CD4-positive, alpha-beta T cell (primary cell): ENCODE measurements around the gene VSIG2. TPM values are rescaled to one million over a fixed set of nuclear protein-coding genes. Genes with fewer than 3 reads are reported as not detected.
"Not testable (repeated sequence)": the region's sequence is repeated elsewhere in the genome, so short reads cannot be mapped to it uniquely, and the experiment has no call there.

Experiments
- ATAC-seq: fragments of 200-7000 bp; cut with Tn5 transposase; one replicate; pipeline ENCODE4 v1.10.0; 2022; ENCODE audit warnings: mild to moderate bottlenecking; ENCODE audit not compliant: poor library complexity
- CTCF ChIA-PET: fragments of 350-600 bp; sonication (Branson Sonifier 250); formaldehyde crosslinking; loops from one replicate; lab custom pipeline; 2021; ENCODE audit warnings: antibody characterized with exemption, inconsistent platforms; lab: Charles Lee
- POLR2A ChIA-PET: fragments of 350-600 bp; sonication (Branson Sonifier 250); formaldehyde crosslinking; loops from one replicate; lab custom pipeline; 2021; ENCODE audit warnings: antibody characterized with exemption, inconsistent platforms; lab: Charles Lee
- DNase-seq, 14 experiments: peaks; one replicate each; pipeline ENCODE4 v3.0.0-alpha.2; 2013 to 2020; ENCODE audit warnings: mixed read lengths in 2 of 14
- H3K27ac ChIP-seq, 2 donors: one replicate each; pipeline versions ENCODE4 v1.5.1 to v1.7.0; 2013; ENCODE audit warnings: low read length in 2 of 2, low read depth in 1 of 2, mild to moderate bottlenecking in 1 of 2
- H3K27me3 ChIP-seq, 2 experiments: 1 replicate in 1 of 2; 2 replicates in 1 of 2; pipeline versions ENCODE4 v1.6.1 to v1.7.0; 2013; ENCODE audit warnings: low read length in 2 of 2, control low read depth in 1 of 2, mild to moderate bottlenecking in 1 of 2, moderate library complexity in 1 of 2; ENCODE audit not compliant: insufficient read depth in 2 of 2, control insufficient read depth in 1 of 2
- H3K36me3 ChIP-seq: one replicate; pipeline ENCODE4 v1.6.1; 2013; ENCODE audit warnings: low read length, control low read depth; ENCODE audit not compliant: insufficient read depth
- H3K4me1 ChIP-seq: one replicate; pipeline ENCODE4 v1.6.1; 2013; ENCODE audit warnings: low read length, control low read depth; ENCODE audit not compliant: insufficient read depth
- H3K4me3 ChIP-seq: one replicate; pipeline ENCODE4 v1.5.1; 2013; ENCODE audit warnings: mild to moderate bottlenecking, low read length, moderate library complexity
- H3K9me3 ChIP-seq, 2 experiments: 1 replicate in 1 of 2; 2 replicates in 1 of 2; pipeline versions ENCODE4 v1.6.1 to v1.7.0; 2013; ENCODE audit warnings: low read length in 2 of 2, mild to moderate bottlenecking in 2 of 2, control low read depth in 1 of 2, moderate library complexity in 1 of 2; ENCODE audit not compliant: control insufficient read depth in 1 of 2, insufficient read depth in 1 of 2
- H3K27ac Mint-ChIP-seq: one replicate; pipeline ENCODE4 v1.8.0; 2020; ENCODE audit warnings: mixed read lengths
- H3K27me3 Mint-ChIP-seq: one replicate; pipeline ENCODE4 v1.8.0; 2021; ENCODE audit warnings: mixed read lengths
- H3K36me3 Mint-ChIP-seq: one replicate; pipeline ENCODE4 v1.8.0; 2021; ENCODE audit warnings: low read depth, mixed read lengths
- H3K4me1 Mint-ChIP-seq: one replicate; pipeline ENCODE4 v1.8.0; 2021; ENCODE audit warnings: low read depth, mixed read lengths
- H3K4me3 Mint-ChIP-seq: one replicate; pipeline ENCODE4 v1.8.0; 2020; ENCODE audit warnings: mild to moderate bottlenecking, mixed read lengths
- H3K9me3 Mint-ChIP-seq: one replicate; pipeline ENCODE4 v1.8.0; 2020; ENCODE audit warnings: mixed read lengths
- CTCF ChIP-seq: fragments of 200-600 bp; IDR thresholded peaks from one replicate; pipeline ENCODE4 v1.8.0; 2022; ENCODE audit warnings: antibody characterized with exemption, mild to moderate bottlenecking
- intact Hi-C, 2 experiments: fragments of 100-400 bp; cut with DNase I in 1 of 2; cut with micrococcal nuclease in 1 of 2; formaldehyde crosslinking; loops; one replicate each; pipeline versions ENCODE4 v1.15.1 to v1.9.0; 2023 to 2025; cut with DNase I, micrococcal nuclease
- total RNA-seq, 174 experiments: library from RNA in 2 of 174; stranded (reverse) in 2 of 174; gene quantifications; one replicate each; pipeline ENCODE4 v1.2.3 and lab custom pipeline; 2021 to 2026

The VSIG2 gene
- total RNA-seq, 2 experiments from 2014 or later, result 0.28 TPM; not detected in 1

GRCh38 chr11:124776865-124777645 is 25.0 kb upstream of the VSIG2 start:
- peak; percentile 92 for ATAC-seq
- Mint-ChIP-seq H3K9me3 (no peaks in the 10 kb centered on the region), H3K36me3 (peaks cover 45% of the 10 kb centered on the region), H3K4me3 (no peak overlapping the region), H3K27ac (peak overlapping the region; percentile 38), H3K27me3 (no peaks in the 10 kb centered on the region), H3K4me1 (peaks cover 28% of the 10 kb centered on the region)
- no peak overlapping the region for H3K27ac ChIP-seq
- POLR2A ChIA-PET, result interaction anchor here (0.6 to 0.8 kb wide), 2 partner anchors 154 to 165 kb away, joined by 3 to 5 read pairs; partner anchors contain the start of gene TBRG1
- no peaks in the 10 kb centered on the region for H3K27me3 ChIP-seq
- peak in 3 of 14 experiments; percentile 25 to 46 (median 33) for DNase-seq
- peaks cover 7% of the 10 kb centered on the region for H3K36me3 ChIP-seq
- H3K4me1 ChIP-seq, result peaks cover 3% of the 10 kb centered on the region
- no peaks in the 10 kb centered on the region for H3K9me3 ChIP-seq
- CTCF ChIA-PET, result interaction anchor here (1.8 kb wide), 1 partner anchor 16 kb away, joined by 4 read pairs; no protein-coding TSS in a partner anchor
- intact Hi-C loops, result no loop called here
- H3K4me3 ChIP-seq, result no peak overlapping the region
- TF ChIP-seq CTCF, result no peak

GRCh38 chr11:124770959-124771358 is 18.9 kb upstream of the VSIG2 start:
- peaks cover 13% of the 10 kb centered on the region for H3K36me3 ChIP-seq
- H3K27me3 ChIP-seq, ATAC-seq, H3K4me3 Mint-ChIP-seq, H3K27me3 Mint-ChIP-seq, H3K27ac Mint-ChIP-seq, DNase-seq, H3K9me3 Mint-ChIP-seq, intact Hi-C loops, H3K4me1 ChIP-seq, H3K4me1 Mint-ChIP-seq, H3K9me3 ChIP-seq, H3K4me3 ChIP-seq, POLR2A ChIA-PET, H3K27ac ChIP-seq: not testable (repeated sequence)
- peaks cover 67% of the 10 kb centered on the region for H3K36me3 Mint-ChIP-seq
- CTCF ChIA-PET, result interaction anchor here (1.0 kb wide), 1 partner anchor 13 kb away, joined by 3 read pairs; no protein-coding TSS in a partner anchor

GRCh38 chr11:124769806-124770774 is 18.0 kb upstream of the VSIG2 start:
- Mint-ChIP-seq H3K36me3 (peaks cover 59% of the 10 kb centered on the region), H3K4me1 (no peaks in the 10 kb centered on the region), H3K27ac (no peak overlapping the region), H3K27me3 (no peaks in the 10 kb centered on the region), H3K9me3 (no peaks in the 10 kb centered on the region), H3K4me3 (no peak overlapping the region)
- H3K36me3 ChIP-seq, result peaks cover 13% of the 10 kb centered on the region
- intact Hi-C loops, result loop anchor here in 1 of 2 experiments (10.0 kb wide), 1 partner anchor 1025 kb away; the partner anchor contains the start of gene ZNF202
- DNase-seq (no peak), ATAC-seq (no peak)
- H3K4me3 ChIP-seq, result no peak overlapping the region
- ChIA-PET CTCF (interaction anchor here (1.0 to 1.8 kb wide), 3 partner anchors 12 to 101 kb away, joined by 3 to 6 read pairs (median 5); no protein-coding TSS in a partner anchor), POLR2A (interaction anchor here (1.1 kb wide), 1 partner anchor 9 kb away, joined by 3 read pairs; no protein-coding TSS in a partner anchor)
- no peaks in the 10 kb centered on the region for H3K4me1 ChIP-seq
- no peak overlapping the region for H3K27ac ChIP-seq
- no peaks in the 10 kb centered on the region for H3K9me3 ChIP-seq
- no peaks in the 10 kb centered on the region for H3K27me3 ChIP-seq
- TF ChIP-seq CTCF, result no peak
